GM18526 (cell line): ENCODE measurements around the gene DNASE1L1.

Experiments
- POLR2A ChIP-seq: IDR thresholded peaks from 3 replicates; pipeline ENCODE4 v1.6.1; 2011; ENCODE audit not compliant: insufficient read length; ENCODE audit errors: extremely low read depth

Gene DNASE1L1

DNA sequence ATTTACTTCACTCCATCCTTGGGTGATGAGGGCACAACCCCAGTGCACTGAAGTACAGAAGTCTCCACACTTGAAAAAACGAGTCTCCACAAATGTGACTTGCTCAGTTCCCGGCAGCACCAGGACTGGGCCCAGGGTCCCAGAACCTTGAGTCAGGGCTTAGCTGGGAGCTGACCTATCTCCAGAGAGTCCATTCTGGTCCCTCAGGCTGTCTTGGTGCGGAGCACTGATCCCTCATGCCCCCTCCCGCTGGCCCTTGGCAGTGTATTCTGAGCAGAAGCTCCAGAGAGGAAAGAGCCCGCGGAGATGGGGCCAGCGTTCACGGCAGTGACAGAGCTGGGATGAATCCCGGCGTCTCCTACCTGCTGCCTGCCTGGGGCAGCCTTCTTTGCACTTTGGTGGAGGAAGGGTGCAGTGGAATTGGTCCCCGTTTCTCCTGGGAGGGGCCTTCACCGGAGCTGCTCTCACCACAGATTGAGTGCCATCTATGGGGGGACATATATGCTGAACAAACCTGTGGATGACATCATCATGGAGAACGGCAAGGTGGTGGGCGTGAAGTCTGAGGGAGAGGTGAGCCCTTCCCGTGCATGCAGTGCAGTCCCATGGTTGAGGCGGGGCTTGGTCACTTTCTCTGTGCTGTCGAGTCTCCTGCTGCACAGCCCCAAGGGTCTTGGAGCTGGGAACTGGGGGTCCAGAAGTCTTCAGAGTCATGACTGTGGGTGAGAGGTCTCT lies 31.7 kb upstream of the DNASE1L1 start:
- TF ChIP-seq POLR2A: no peak

DNA sequence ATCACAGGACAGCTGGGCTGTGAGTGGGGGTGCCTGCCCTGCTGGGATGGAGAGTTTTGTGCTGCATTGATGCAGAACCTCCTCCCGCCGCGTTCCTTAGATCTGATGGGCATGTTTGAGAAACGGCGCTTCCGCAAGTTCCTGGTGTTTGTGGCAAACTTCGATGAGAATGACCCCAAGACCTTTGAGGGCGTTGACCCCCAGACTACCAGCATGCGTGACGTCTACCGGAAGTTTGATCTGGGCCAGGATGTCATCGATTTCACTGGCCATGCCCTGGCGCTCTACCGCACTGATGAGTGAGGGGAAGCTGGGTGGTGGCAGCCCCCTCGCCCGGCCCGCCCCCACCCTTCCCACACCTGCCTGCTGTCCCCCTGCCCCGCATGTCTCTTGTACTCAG lies 30.8 kb upstream of the DNASE1L1 start:
- no peak for TF ChIP-seq POLR2A

DNA sequence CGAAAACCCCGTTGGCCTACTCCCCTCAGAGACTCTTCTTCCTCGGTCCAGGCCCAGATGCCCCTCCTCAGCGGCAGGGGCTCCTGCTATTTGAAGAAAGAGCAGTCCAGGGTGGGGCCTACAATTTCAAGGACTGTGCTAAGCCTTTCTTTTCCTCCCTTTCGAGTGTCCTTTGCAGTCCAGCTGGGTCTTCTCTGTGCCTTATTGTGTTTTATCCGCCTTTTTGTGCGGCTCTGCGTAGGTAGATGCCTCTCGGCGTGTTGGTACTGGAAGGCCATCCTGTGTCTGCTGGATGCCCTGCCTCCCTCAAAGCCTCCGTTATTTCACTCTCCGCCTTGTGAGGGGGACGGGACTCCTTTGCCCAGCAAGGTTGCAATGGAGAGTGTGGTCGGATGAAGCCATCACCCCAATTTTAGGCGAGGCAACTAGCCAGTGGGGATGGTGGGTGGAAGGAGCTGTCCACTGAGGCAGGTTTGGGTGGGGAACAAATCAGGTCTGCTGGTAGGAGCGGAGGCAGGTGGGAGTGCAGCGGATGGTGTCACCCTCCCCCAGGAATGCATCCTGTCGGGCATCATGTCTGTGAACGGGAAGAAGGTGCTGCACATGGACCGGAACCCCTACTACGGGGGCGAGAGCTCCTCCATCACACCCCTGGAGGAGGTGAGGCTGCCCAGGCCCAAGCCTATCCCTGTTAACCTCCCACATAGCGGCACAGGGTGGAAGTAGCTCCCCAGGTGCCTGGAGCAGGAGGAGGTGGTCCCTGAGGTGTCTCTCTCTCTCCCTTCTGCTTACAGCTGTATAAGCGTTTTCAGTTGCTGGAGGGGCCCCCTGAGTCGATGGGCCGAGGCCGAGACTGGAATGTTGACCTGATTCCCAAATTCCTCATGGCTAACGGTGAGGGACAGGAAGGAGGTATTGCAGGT lies 29.2 kb upstream of the DNASE1L1 start:
- TF ChIP-seq POLR2A: no peak

DNA sequence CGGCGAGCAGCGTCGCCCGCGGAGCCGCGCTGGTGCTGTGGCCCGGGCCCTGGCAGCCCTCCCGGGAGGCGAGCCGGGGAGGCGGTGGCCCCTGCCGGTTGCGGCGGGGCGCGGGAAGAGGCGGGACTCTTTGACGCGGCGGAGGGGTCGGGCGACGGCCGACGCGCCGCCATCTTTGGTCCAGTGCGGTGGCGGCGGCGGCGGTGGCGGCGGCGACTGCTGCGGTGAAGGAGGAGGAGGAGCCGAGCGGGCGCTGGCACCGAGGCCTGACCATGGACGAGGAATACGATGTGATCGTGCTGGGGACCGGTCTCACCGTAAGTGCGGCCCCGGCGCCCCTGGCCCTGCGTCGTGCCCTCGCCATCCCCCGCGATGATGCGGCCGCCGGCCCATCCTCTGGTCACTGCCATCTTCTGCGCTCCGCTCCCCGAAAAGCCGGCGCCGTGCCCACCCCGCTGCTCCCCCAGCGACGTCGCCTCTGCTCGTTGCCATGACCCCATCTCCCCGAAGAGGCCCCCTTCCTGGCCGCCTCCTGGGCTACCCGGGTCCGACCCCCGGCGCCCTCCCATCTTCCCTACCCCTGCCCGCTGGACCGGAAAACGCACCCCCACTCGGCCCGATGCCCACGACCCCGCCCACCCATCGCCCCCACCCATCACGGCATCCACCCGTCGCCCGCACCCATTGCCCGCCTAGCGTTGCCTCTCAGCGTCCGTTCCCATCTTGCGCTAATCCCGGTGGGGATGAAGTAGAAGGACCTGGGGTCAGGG lies 28.1 kb upstream of the DNASE1L1 start, which contains the start of gene GDI1:
GDI1 (plus strand) TSS at position 172 of the 770 bp plus-strand sequence; CDS start at position 273, 101 bp downstream.
- peak; percentile 27 for TF ChIP-seq POLR2A

DNA sequence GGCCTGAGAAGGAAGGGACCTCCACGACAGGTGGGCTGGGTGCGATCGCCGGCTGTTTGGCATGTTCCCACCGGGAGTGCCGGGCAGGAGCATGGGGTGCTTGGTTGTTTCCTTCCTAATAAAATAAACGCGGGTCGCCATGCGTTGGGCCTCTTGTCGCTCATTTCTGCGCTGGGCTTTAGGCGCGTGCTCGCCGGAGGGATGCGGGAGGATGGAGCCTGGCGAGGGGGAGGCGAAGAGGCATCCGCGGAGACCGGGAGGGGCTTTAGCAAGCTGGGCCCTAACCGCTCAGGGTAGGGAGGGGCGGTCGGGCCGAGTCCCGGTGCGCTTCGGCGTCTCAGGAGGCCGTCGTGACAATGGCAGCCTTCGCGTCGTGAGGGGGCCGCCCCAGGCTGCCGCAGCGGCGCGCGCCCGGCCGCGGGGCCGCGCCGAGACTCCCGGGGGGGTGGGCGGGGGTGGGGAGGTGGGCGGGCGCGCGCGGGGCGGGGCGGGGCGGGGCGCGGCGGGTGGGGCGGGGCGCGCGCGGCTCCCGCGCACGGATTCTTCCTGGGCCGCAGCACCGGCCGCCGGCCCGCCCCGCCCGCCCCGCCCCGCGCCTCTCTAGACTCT lies 27.4 kb upstream of the DNASE1L1 start:
- no peak for TF ChIP-seq POLR2A

DNA sequence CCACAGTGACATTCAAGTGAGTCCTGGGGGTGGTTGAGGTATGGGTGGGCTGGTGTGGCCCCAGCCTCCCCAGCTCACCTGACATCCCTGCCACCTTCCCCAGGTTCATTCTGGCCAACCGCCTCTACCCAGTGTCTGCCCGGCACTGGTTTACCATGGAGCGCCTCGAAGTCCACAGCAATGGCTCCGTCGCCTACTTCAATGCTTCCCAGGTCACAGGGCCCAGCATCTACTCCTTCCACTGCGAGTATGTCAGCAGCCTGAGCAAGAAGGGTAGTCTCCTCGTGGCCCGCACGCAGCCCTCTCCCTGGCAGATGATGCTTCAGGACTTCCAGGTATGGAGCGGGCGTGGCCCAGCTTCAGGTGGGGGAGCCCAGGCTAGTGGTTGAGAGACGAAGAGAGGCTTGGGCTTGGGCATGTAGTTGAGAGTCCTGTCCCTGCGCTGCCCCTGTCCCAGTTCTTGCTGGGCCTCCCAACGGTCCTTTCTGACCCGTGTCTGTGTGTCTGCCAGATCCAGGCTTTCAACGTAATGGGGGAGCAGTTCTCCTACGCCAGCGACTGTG lies 26.2 kb upstream of the DNASE1L1 start:
- no peak for TF ChIP-seq POLR2A

DNA sequence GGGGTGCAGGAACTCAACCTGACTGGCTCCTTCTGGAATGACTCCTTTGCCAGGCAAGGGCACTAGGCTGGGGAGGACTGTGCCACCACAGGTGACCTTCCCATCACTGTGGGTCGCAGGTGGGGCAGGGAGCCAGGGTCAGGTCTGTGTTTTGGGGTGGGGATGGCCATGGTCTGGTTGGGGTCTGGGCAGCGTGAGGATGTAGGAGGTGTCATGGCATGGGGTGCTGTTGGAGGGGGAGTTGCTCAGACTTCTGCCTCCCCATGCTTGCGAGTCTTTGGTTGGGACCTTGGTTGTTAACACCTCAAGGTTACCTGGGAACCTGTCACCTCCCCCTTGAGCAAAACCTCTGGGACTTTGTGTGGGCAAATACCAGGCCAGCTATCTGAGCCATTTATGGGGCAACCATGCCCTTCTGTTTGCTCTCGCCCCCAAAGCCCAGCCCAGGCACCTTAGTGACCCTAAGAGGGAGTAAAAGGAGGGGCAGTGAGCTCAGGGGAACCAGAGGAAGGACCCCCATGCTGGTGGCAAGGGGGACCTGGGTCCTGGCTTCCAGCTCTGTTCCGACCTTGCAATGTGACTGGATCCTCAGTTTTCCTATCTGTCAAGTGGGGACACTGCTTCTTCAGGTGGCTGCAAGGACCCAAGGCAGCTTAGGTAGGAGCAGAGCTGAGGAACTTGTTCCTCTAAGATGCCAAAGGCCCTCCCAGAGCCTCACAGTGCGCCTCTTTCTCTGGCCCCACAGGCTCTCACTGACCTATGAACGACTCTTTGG lies 25.5 kb upstream of the DNASE1L1 start:
- no peak for TF ChIP-seq POLR2A

DNA sequence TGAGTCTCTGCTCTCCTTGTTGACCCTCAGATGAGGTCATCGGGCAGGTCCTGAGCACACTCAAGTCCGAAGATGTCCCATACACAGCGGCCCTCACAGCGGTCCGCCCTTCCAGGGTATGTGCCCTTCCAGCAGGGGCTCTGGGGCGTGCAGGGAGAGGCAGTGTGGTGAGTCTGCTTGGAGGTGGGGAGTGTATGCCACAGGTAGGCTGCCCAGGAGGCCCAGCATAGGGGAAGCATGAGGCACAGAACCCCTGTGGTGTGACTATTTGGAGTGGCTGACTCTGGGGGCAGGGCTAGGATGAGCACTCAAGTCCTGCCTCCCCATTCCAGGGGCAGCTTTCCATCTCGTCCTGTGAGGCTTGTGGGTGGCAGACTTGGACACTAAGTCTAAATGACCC lies 24.6 kb upstream of the DNASE1L1 start:
- no peak for TF ChIP-seq POLR2A

DNA sequence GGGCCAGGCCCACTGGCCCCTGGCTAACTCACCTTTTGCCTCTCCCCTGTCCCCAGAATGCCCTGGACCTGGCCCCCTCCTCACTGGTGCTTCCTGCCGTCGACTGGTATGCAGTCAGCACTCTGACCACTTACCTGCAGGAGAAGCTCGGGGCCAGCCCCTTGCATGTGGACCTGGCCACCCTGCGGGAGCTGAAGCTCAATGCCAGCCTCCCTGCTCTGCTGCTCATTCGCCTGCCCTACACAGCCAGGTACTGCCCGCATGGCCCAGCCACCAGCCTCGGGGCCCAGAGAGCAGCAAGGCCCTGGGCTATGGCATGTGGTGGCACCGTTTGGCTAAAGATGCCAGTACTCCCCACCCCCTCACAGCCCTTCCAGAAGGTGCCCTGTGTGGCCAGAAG lies 23.2 kb upstream of the DNASE1L1 start:
- TF ChIP-seq POLR2A: no peak

DNA sequence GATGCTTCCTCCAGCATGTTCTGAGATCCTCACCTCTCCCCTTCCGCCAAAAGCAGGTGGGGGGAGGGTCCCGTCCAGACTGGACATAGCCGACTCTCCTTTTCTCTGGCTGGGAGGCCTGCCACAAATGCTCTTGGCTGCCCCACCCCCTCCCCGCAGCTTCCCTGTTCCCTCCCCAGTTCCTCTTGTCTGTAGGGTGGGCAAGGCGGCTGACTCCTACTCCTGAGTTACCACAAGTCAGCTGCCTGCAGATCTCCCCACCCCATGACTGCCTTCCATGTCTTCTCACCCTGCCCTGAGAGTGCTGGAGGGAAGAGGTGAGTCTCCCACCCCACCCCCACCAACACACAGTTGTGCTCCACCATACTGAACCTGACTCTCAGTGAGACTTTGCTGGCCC lies 22.3 kb upstream of the DNASE1L1 start:
- TF ChIP-seq POLR2A: no peak

DNA sequence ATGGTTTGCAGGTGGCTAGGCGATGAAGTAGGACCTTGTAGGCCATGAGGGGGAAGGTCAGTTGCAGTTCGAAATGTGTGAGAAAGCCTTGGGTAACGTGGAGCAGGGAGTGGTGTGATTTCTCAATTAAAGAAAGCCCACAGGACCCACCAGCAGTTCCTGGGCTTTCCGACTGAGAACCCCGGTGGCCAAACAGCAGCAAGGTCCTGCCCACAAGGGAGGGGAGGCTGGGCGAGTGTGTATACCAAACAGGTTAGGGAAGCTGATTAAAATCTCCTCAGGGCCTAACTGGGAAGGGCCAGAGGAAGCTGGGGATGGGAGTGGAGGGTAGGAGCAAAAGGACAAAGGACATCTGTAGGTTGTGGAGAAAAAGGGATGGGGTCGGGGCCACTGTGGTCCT lies 21.9 kb upstream of the DNASE1L1 start:
- TF ChIP-seq POLR2A: no peak

DNA sequence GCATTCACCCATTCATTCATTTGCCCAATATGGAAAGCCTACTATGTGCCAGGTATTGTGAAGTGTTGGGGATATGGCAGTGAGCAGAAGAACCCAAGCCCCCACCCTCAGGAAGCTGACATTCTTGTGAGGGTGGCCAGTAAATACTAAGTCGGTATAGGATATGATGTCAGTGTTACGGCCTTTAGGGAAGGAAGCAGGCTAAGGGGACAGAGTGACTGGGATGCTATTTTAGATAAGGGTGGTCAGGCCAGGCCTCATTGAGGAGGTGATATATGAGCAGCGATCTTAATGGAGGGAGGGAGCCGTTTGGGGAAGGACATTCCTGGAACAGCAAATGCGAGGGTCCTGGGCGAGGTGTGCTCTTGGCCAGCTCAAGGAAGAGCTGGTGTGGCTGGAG lies 21.4 kb upstream of the DNASE1L1 start:
- TF ChIP-seq POLR2A: no peak

DNA sequence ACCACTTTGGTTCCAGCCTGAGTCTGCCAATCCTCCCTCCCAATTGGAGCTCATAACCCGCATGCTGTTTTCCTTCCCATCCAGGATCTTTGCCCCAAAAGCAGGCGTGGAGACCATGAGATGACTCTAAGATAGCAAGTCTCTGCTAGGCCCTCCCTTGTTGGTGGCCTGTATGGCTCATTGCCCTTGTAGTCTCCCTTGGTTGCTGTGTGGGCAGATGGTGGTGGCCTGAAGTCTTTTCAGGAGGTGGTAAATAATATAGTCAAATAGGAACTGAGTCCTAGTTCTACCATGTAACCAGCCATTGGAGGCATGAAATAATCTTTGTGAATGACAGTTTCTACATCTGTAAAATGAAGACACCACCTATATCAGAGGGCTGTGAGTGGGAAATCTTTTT lies 20.7 kb upstream of the DNASE1L1 start:
- TF ChIP-seq POLR2A: no peak

DNA sequence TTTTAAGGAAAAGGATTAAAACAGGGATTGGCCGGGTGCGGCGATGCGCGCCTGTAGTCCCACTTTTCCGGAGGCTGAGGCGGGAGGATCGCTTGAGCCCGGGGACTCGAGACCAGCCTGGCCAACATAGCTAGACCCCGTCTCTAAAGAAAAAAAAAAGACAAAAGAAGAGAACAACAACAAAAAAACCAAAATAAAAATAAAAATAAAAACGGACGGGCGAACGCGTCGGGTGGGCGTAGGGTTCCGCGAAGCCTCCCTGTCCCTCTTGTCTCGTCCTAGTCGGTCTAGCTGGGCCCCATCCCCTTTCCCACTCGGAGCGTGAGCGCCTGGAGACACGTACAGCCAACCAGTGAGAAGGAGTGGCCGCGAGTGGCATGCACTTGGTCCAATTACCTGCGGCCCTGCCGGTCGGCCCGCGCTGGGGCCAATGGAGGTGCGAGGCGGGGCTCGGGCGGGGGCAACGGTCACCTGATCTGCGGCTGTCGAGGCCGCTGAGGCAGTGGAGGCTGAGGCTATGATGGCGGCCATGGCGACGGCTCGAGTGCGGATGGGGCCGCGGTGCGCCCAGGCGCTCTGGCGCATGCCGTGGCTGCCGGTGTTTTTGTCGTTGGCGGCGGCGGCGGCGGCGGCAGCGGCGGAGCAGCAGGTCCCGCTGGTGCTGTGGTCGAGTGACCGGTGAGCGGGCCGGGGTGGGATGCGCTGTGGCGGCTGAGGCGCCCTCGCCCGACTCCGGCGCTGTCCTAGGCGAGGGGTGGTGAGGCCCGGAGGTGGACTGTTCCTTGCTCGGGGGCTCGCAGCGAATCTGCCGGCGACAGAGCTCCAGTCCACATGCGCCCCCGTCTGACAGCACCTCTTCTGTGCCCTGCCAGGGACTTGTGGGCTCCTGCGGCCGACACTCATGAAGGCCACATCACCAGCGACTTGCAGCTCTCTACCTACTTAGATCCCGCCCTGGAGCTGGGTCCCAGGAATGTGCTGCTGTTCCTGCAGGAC lies 19.4 kb upstream of the DNASE1L1 start, which contains the start of gene ATP6AP1:
ATP6AP1 (plus strand) TSS at position 502 of the 996 bp plus-strand sequence; CDS start at position 518, 16 bp downstream.
- peak; percentile 56 for TF ChIP-seq POLR2A
